H1 (cell line): ENCODE results near the gene LPP. TPM values are rescaled to one million over a fixed set of nuclear protein-coding genes. Genes with fewer than 3 reads are reported as not detected.

Source experiments
- CTCF ChIA-PET: fragments of 300-600 bp; sonication (Branson Sonifier 250); formaldehyde crosslinking; loops from one replicate; lab custom pipeline; 2021; ENCODE audit not compliant: partially characterized antibody; lab: Charles Lee
- POLR2A ChIA-PET: fragments of 300-600 bp; sonication (Branson Sonifier 250); formaldehyde crosslinking; loops from one replicate; lab custom pipeline; 2021; ENCODE audit warnings: inconsistent platforms; ENCODE audit not compliant: partially characterized antibody; lab: Charles Lee
- DNase-seq, 2 experiments: peaks; one replicate each; pipeline versions ENCODE4 v3.0.0 to v3.0.0-alpha.2; 2010 to 2022; ENCODE audit warnings: low spot score in 2 of 2, low read depth in 1 of 2, mixed read lengths in 1 of 2
- FAIRE-seq: peaks from 2 replicates; lab custom pipeline; 2011; peaks lifted over from hg19 to GRCh38; lab: Jason Lieb, UNC
- H2AFZ ChIP-seq: 2 replicates; pipeline ENCODE4 v1.8.1; 2012; ENCODE audit warnings: low read length, inconsistent platforms
- H2AK5ac ChIP-seq: 2 replicates; pipeline ENCODE4 v1.6.1; 2013; ENCODE audit warnings: low read depth, low read length
- H2BK120ac ChIP-seq: replicated peaks from 2 replicates; pipeline ENCODE3; 2013; ENCODE audit warnings: low read depth, low read length, inconsistent platforms
- H2BK12ac ChIP-seq: 2 replicates; pipeline ENCODE4 v1.6.1; 2013; ENCODE audit warnings: low read depth, low read length
- H2BK15ac ChIP-seq: 2 replicates; pipeline ENCODE4 v1.6.1; 2013; ENCODE audit warnings: low read length
- H2BK20ac ChIP-seq: 2 replicates; pipeline ENCODE4 v1.6.1; 2013; ENCODE audit warnings: low read length
- H2BK5ac ChIP-seq: 2 replicates; pipeline ENCODE4 v1.6.1; 2013; ENCODE audit warnings: low read depth, low read length
- H3K14ac ChIP-seq: 2 replicates; pipeline ENCODE4 v1.6.1; 2013; ENCODE audit warnings: inconsistent platforms; ENCODE audit not compliant: insufficient read length
- H3K18ac ChIP-seq: 2 replicates; pipeline ENCODE4 v1.6.1; 2013; ENCODE audit warnings: low read length; ENCODE audit errors: extremely low read depth
- H3K23ac ChIP-seq: 2 replicates; pipeline ENCODE4 v1.6.1; 2013; ENCODE audit warnings: inconsistent platforms; ENCODE audit not compliant: insufficient read length
- H3K23me2 ChIP-seq: 2 replicates; pipeline ENCODE4 v1.6.1; 2013; ENCODE audit warnings: low read depth, low read length
- H3K27ac ChIP-seq: 2 replicates; pipeline ENCODE4 v1.6.1; 2011; ENCODE audit warnings: low read depth, low read length, inconsistent platforms
- H3K27me3 ChIP-seq, 4 experiments: replicated peaks in 1 of 4; 1 replicate in 1 of 4; 2 replicates in 3 of 4; pipeline versions ENCODE4 v1.6.1 to v1.8.1; 2011 to 2013; ENCODE audit warnings: low read length in 3 of 4, mild to moderate bottlenecking in 3 of 4, inconsistent platforms in 2 of 4, mixed read lengths in 2 of 4, moderate library complexity in 1 of 4; ENCODE audit not compliant: control insufficient read depth in 3 of 4, insufficient read depth in 3 of 4; ENCODE audit errors: extremely low read depth in 1 of 4
- H3K36me3 ChIP-seq, 4 experiments: 2 replicates each; pipeline versions ENCODE4 v1.6.1 to v1.8.1; 2011 to 2013; ENCODE audit warnings: mild to moderate bottlenecking in 4 of 4, low read length in 3 of 4, moderate library complexity in 2 of 4, control low read depth in 1 of 4, inconsistent platforms in 1 of 4; ENCODE audit not compliant: insufficient read depth in 4 of 4, control insufficient read depth in 2 of 4
- H3K4ac ChIP-seq: replicated peaks from 2 replicates; pipeline ENCODE3; 2013; ENCODE audit warnings: low read length, low read depth, mixed read lengths, inconsistent platforms; ENCODE audit not compliant: insufficient read length
- H3K4me1 ChIP-seq, 4 experiments: replicated peaks in 1 of 4; 1 replicate in 1 of 4; 2 replicates in 3 of 4; pipeline versions ENCODE4 v1.6.1 to v1.8.1; 2011 to 2013; ENCODE audit warnings: low read length in 3 of 4, inconsistent platforms in 2 of 4, mixed read lengths in 1 of 4; ENCODE audit not compliant: insufficient read depth in 4 of 4, control insufficient read depth in 3 of 4
- H3K4me2 ChIP-seq, 2 experiments: 2 replicates each; pipeline versions ENCODE4 v1.6.1 to v1.8.1; 2011 to 2013; ENCODE audit warnings: low read depth in 2 of 2, low read length in 2 of 2, control low read depth in 1 of 2, inconsistent platforms in 1 of 2, mild to moderate bottlenecking in 1 of 2; ENCODE audit not compliant: insufficient read depth in 1 of 2
- H3K4me3 ChIP-seq, 4 experiments: fragments of 200-600, 300-600 bp in 1 of 4; sonication (generic), shearing (Covaris generic), sonication (Bioruptor Twin) in 1 of 4; 2 replicates each; pipeline versions ENCODE4 v1.5.1 to v1.8.1; 2011 to 2016; ENCODE audit warnings: low read length in 4 of 4, low read depth in 3 of 4, control low read depth in 2 of 4, inconsistent platforms in 2 of 4, mild to moderate bottlenecking in 2 of 4, mixed read lengths in 1 of 4, moderate library complexity in 1 of 4; ENCODE audit not compliant: insufficient read depth in 2 of 4; ENCODE audit errors: extremely low read depth in 1 of 4
- H3K56ac ChIP-seq: replicated peaks from 2 replicates; pipeline ENCODE3; 2013; ENCODE audit warnings: low read depth, mild to moderate bottlenecking, mixed read lengths, low read length, inconsistent platforms; ENCODE audit not compliant: insufficient read length
- H3K79me1 ChIP-seq: 2 replicates; pipeline ENCODE4 v1.6.1; 2013; ENCODE audit warnings: low read depth, low read length, control low read depth
- H3K79me2 ChIP-seq, 2 experiments: 2 replicates each; pipeline versions ENCODE4 v1.6.1 to v1.8.1; 2012 to 2013; ENCODE audit warnings: low read length in 2 of 2, mild to moderate bottlenecking in 2 of 2, inconsistent platforms in 1 of 2; ENCODE audit not compliant: insufficient read depth in 2 of 2, control insufficient read depth in 1 of 2
- H3K9ac ChIP-seq, 4 experiments: replicated peaks in 1 of 4; 1 replicate in 1 of 4; 2 replicates in 3 of 4; pipeline versions ENCODE4 v1.6.1 to v1.8.1; 2011 to 2013; ENCODE audit warnings: low read depth in 3 of 4, low read length in 3 of 4, control low read depth in 2 of 4, mild to moderate bottlenecking in 2 of 4, moderate library complexity in 2 of 4, inconsistent platforms in 1 of 4; ENCODE audit errors: extremely low read depth in 1 of 4
- H3K9me3 ChIP-seq, 2 experiments: 2 replicates each; pipeline versions ENCODE4 v1.6.1 to v1.8.1; 2012 to 2013; ENCODE audit warnings: mild to moderate bottlenecking in 2 of 2, moderate library complexity in 2 of 2, control low read depth in 1 of 2, inconsistent platforms in 1 of 2, low read depth in 1 of 2, low read length in 1 of 2, mixed read lengths in 1 of 2; ENCODE audit not compliant: insufficient read depth in 2 of 2
- H4K20me1 ChIP-seq, 2 experiments: replicated peaks in 1 of 2; 2 replicates each; pipeline versions ENCODE3 to v1.8.1; 2011 to 2013; ENCODE audit warnings: inconsistent platforms in 2 of 2, low read length in 2 of 2, mild to moderate bottlenecking in 1 of 2; ENCODE audit not compliant: insufficient read depth in 2 of 2, control insufficient read depth in 1 of 2
- H4K5ac ChIP-seq: 2 replicates; pipeline ENCODE4 v1.6.1; 2013; ENCODE audit warnings: low read length, low read depth, mixed read lengths, inconsistent platforms; ENCODE audit not compliant: insufficient read length
- H4K8ac ChIP-seq: 2 replicates; pipeline ENCODE4 v1.8.0; 2013; ENCODE audit warnings: mild to moderate bottlenecking, moderate library complexity, low read length, inconsistent platforms; ENCODE audit not compliant: insufficient read depth; ENCODE audit errors: extremely low read depth
- H4K91ac ChIP-seq: replicated peaks from 2 replicates; pipeline ENCODE3; 2013; ENCODE audit warnings: low read length, mixed read lengths, inconsistent platforms; ENCODE audit not compliant: insufficient read length
- BACH1 ChIP-seq: IDR thresholded peaks from 2 replicates; pipeline ENCODE4 v1.6.1; 2012; ENCODE audit warnings: low read length, improper control_type of control experiment
- BCL11A ChIP-seq, 2 experiments: IDR thresholded peaks; one replicate each; pipeline ENCODE4 v1.6.1; 2011; ENCODE audit warnings: low read depth in 2 of 2, low read length in 2 of 2, mild to moderate bottlenecking in 2 of 2
- BRCA1 ChIP-seq: IDR thresholded peaks from 2 replicates; pipeline ENCODE4 v1.6.1; 2012; ENCODE audit warnings: low read depth, low read length, improper control_type of control experiment
- CHD2 ChIP-seq: IDR thresholded peaks from 2 replicates; pipeline ENCODE4 v1.6.1; 2012; ENCODE audit warnings: low read length, improper control_type of control experiment
- CREB1 ChIP-seq: IDR thresholded peaks from 2 replicates; pipeline ENCODE4 v1.6.1; 2012; ENCODE audit warnings: inconsistent platforms
- E2F6 ChIP-seq: IDR thresholded peaks from 2 replicates; pipeline ENCODE4 v1.6.1; 2012; ENCODE audit warnings: inconsistent platforms
- FOSL1 ChIP-seq: IDR thresholded peaks from 2 replicates; pipeline ENCODE4 v1.6.1; 2011; ENCODE audit warnings: mild to moderate bottlenecking, low read depth, low read length, moderate library complexity; ENCODE audit not compliant: insufficient read depth
- HDAC6 ChIP-seq: IDR thresholded peaks from one replicate; pipeline ENCODE4 v1.7.1; 2012; ENCODE audit warnings: low read depth, mild to moderate bottlenecking, inconsistent platforms, low read length, moderate library complexity
- JUND ChIP-seq: IDR thresholded peaks from 2 replicates; pipeline ENCODE4 v1.6.1; 2011; ENCODE audit warnings: mild to moderate bottlenecking, improper control_type of control experiment, low read length
- KDM4A ChIP-seq: IDR thresholded peaks from one replicate; pipeline ENCODE4 v1.7.1; 2012; ENCODE audit warnings: low read depth, mild to moderate bottlenecking, moderate library complexity, low read length, inconsistent platforms; ENCODE audit not compliant: severe bottlenecking
- POLR2A ChIP-seq, 2 experiments: IDR thresholded peaks; 1 replicate in 1 of 2; 2 replicates in 1 of 2; pipeline ENCODE4 v1.6.1; 2011; ENCODE audit warnings: low read depth in 2 of 2, low read length in 2 of 2, mild to moderate bottlenecking in 2 of 2; ENCODE audit errors: control extremely low read depth in 1 of 2
- POLR2AphosphoS5 ChIP-seq: IDR thresholded peaks from 2 replicates; pipeline ENCODE4 v1.6.1; 2011; ENCODE audit warnings: low read depth, low read length
- POU5F1 ChIP-seq: IDR thresholded peaks from 2 replicates; pipeline ENCODE4 v1.6.1; 2011; ENCODE audit warnings: low read depth, mild to moderate bottlenecking, low read length, moderate library complexity
- RAD21 ChIP-seq, 2 experiments: IDR thresholded peaks in 1 of 2; conservative IDR thresholded peaks in 1 of 2; 2 replicates each; pipeline ENCODE4 v1.6.1; 2011; ENCODE audit warnings: low read depth in 2 of 2, low read length in 2 of 2, improper control_type of control experiment in 1 of 2, inconsistent platforms in 1 of 2, mild to moderate bottlenecking in 1 of 2, moderate library complexity in 1 of 2
- RBBP5 ChIP-seq: IDR thresholded peaks from 2 replicates; pipeline ENCODE4 v1.7.1; 2012; ENCODE audit warnings: low read depth, mild to moderate bottlenecking, inconsistent platforms, low read length, moderate library complexity, borderline replicate concordance
- TAF1 ChIP-seq: IDR thresholded peaks from 2 replicates; pipeline ENCODE4 v1.6.1; 2011; ENCODE audit warnings: mild to moderate bottlenecking, low read depth, low read length
- WGBS, 2 experiments: shearing (Covaris generic) in 1 of 2; methylation state at CpG; one replicate each; pipeline versions ENCODE4 v1.1.6 to v1.1.7; 2013 to 2015; ENCODE audit warnings: low lambda C conversion rate in 2 of 2, mixed read lengths in 2 of 2, inconsistent platforms in 1 of 2, low coverage in 1 of 2, missing lambda C conversion rate in 1 of 2; ENCODE audit not compliant: insufficient replicate concordance in 2 of 2, insufficient coverage in 1 of 2, insufficient read length in 1 of 2; ENCODE audit errors: extremely low coverage in 1 of 2, missing lambda C conversion rate in 1 of 2; 5-methylcytosine and 5-hydroxymethylcytosine counted together
- polyA plus RNA-seq, 7 experiments: library from polyadenylated mRNA; depleted of rRNA in 3 of 7; stranded (reverse) in 5 of 7; unstranded in 2 of 7; fragments of >200 nt in 5 of 7; fragments of 200-250 nt in 2 of 7; gene quantifications; 1 replicate in 5 of 7; 2 replicates in 1 of 7; 4 replicates in 1 of 7; pipeline versions ENCODE4 v1.2.1 to v1.2.3, GENCODE V29; 2011 to 2013; ENCODE audit warnings: missing spikeins in 2 of 7, mixed read lengths in 2 of 7
- total RNA-seq: library from RNA; stranded (reverse); fragmentation: NEBNext Ultra II Directional; extraction: Animal tissue kit (Norgen Biotek cat#: 25700); gene quantifications from 2 replicates; pipeline ENCODE4 v1.2.1, GENCODE V29; 2021

Gene LPP
- total and polyA plus RNA-seq, 2 of the 8 experiments (the other 6 are each of a cell fraction or from before 2014, with no cell fraction given), result 10.0 to 53.3 TPM

GRCh38 chr3:188148318-188148717 is 5.6 kb upstream of the LPP start:
- H2BK20ac ChIP-seq, result no peak overlapping the region
- H3K79me2 ChIP-seq, result no peaks in the 10 kb centered on the region
- peaks cover 7% of the 10 kb centered on the region; the same call in 1 of the 2 replicates for H3K23me2 ChIP-seq
- no peak overlapping the region for H3K9ac ChIP-seq
- no peaks in the 10 kb centered on the region for H3K27me3 ChIP-seq
- H4K5ac ChIP-seq, result no peak overlapping the region
- no peak overlapping the region for H2BK15ac ChIP-seq
- no peak overlapping the region for H3K18ac ChIP-seq
- no peak overlapping the region for H2BK5ac ChIP-seq
- TF ChIP-seq E2F6 (no peak), BACH1 (no peak), KDM4A (no peak), BCL11A (IDR thresholded peaks at IDR 0.05; ENCODE audit: low read depth in 2 of 2, low read length in 2 of 2) (no peak), CHD2 (no peak), TAF1 (no peak), RAD21 (IDR thresholded peaks at IDR 0.05 in 1 of 2, conservative IDR thresholded peaks at IDR 0.05 in 1 of 2; ENCODE audit: low read depth in 2 of 2, low read length in 2 of 2) (no peak), BRCA1 (no peak), POLR2A (IDR thresholded peaks at IDR 0.05; ENCODE audit: control extremely low read depth in 1 of 2, low read depth in 2 of 2, low read length in 2 of 2) (no peak), CREB1 (no peak), JUND (no peak), RBBP5 (no peak), POLR2AphosphoS5 (no peak), HDAC6 (no peak), FOSL1 (no peak), POU5F1 (no peak)
- TF ChIP-seq, all 59 proteins: peak for 0
- Histone ChIP-seq H3K27ac (no peak overlapping the region), H2BK12ac (no peak overlapping the region), H2BK120ac (no peak overlapping the region), H4K20me1 (no peaks in the 10 kb centered on the region), H3K14ac (no peak overlapping the region), H3K23ac (no peak overlapping the region), H4K91ac (no peak overlapping the region), H3K4me1 (peaks cover 2 to 9% (median 5%) of the 10 kb centered on the region in 4 experiments; a peak in 6 of 7 replicates), H2AK5ac (no peak overlapping the region), H3K36me3 (no peaks in the 10 kb centered on the region), H3K4me2 (no peak overlapping the region), H3K9me3 (no peaks in the 10 kb centered on the region), H4K8ac (no peak overlapping the region), H3K4me3 (no peak overlapping the region), H3K4ac (no peak overlapping the region), H2AFZ (no peak overlapping the region), H3K79me1 (no peaks in the 10 kb centered on the region), H3K56ac (no peak overlapping the region)
- CTCF ChIA-PET, result interaction anchor here (0.7 kb wide), 1 partner anchor 624 kb away, joined by 3 read pairs; no protein-coding TSS in a partner anchor
- WGBS, 2 experiments, result 80% methylated on average over 1 of the region's 1 CpG; no CpG with 5 or more reads in 1 of the 2 experiments
- POLR2A ChIA-PET, result no interaction called here
- FAIRE-seq (no peak), DNase-seq (no peak)
